Esophagus squamous epithelium (tissue), 5 donors: ENCODE results near the gene PIP5KL1. TPM values are rescaled to one million over a fixed set of nuclear protein-coding genes. Genes with fewer than 3 reads are reported as not detected.

Source experiments
- DNase-seq: peaks from one replicate; lab custom pipeline; 2025; lab: John Stamatoyannopoulos, UW
- H3K27ac ChIP-seq, 4 donors: fragments of 200-600 bp; sonication (generic); one replicate each; pipeline ENCODE4 v1.5.1; 2016 to 2019; ENCODE audit warnings: mild to moderate bottlenecking in 1 of 4
- H3K27me3 ChIP-seq, 4 donors: fragments of 200-600 bp; sonication (generic); 1 replicate in 3 of 4; 2 replicates in 1 of 4; pipeline versions ENCODE4 v1.5.1 to v1.6.0; 2017 to 2021; ENCODE audit warnings: antibody characterized with exemption in 1 of 4
- H3K36me3 ChIP-seq, 3 donors: fragments of 200-600 bp; sonication (generic); one replicate each; pipeline ENCODE4 v1.5.1; 2016 to 2019
- H3K4me1 ChIP-seq, 3 donors: fragments of 200-600 bp; sonication (generic); one replicate each; pipeline ENCODE4 v1.5.1; 2017 to 2019
- H3K4me3 ChIP-seq, 4 donors: fragments of 200-600 bp; sonication (generic); 1 replicate in 3 of 4; 2 replicates in 1 of 4; pipeline ENCODE4 v1.5.1; 2016 to 2019; ENCODE audit warnings: mild to moderate bottlenecking in 2 of 4, moderate library complexity in 1 of 4
- H3K9me3 ChIP-seq, 3 donors: fragments of 200-600 bp; sonication (generic); one replicate each; pipeline ENCODE4 v1.5.1; 2016 to 2019
- CTCF ChIP-seq, 6 experiments: fragments of 450-650 bp in 4 of 6; fragments of 200-600 bp in 2 of 6; sonication (generic) in 2 of 6; IDR thresholded peaks; one replicate each; pipeline ENCODE4 v1.5.1; 2016 to 2019; ENCODE audit warnings: antibody characterized with exemption in 6 of 6, mild to moderate bottlenecking in 4 of 6, moderate library complexity in 4 of 6
- POLR2A ChIP-seq, 4 donors: fragments of 450-650 bp; IDR thresholded peaks; one replicate each; pipeline ENCODE4 v1.6.1; 2017; ENCODE audit warnings: antibody characterized with exemption in 4 of 4, mild to moderate bottlenecking in 4 of 4, moderate library complexity in 3 of 4
- WGBS, 2 donors: methylation state at CpG; one replicate each; pipeline ENCODE4 v1.1.5; 2018; 5-methylcytosine and 5-hydroxymethylcytosine counted together
- intact Hi-C: fragments of 100-400 bp; cut with DNase I; formaldehyde crosslinking; loops from one replicate; pipeline ENCODE4 v1.15.0; 2022
- total RNA-seq, 4 donors: library from RNA; depleted of rRNA; stranded (reverse); fragments of >200 nt; gene quantifications; one replicate each; pipeline ENCODE4 v1.1.0, GENCODE V29; 2016
- donor health status: DM: yes; HTN: yes; CAD: no.

PIP5KL1 gene
- total RNA-seq, 4 donors from 2014 or later = 3.1 to 4.6 (median 3.6) TPM; not detected in 1

GRCh38 chr9:127966416-127967150 lies 36.0 kb upstream of the PIP5KL1 start:
- peaks cover 88 to 100% (median 100%) of the 10 kb centered on the region in 3 donors for H3K4me1 ChIP-seq
- H3K36me3 ChIP-seq = peaks cover 0 to 3% (median 0%) of the 10 kb centered on the region in 3 donors
- H3K27ac ChIP-seq = peak overlapping the region; percentile 94 to 99 (median 96)
- WGBS, 2 donors = 35% methylated on average over 5 of the region's 8 CpGs
- DNase-seq = no peak
- H3K4me3 ChIP-seq = no peak overlapping the region
- intact Hi-C loops = no loop called here
- no peak for TF ChIP-seq POLR2A (IDR thresholded peaks at IDR 0.05)
- TF ChIP-seq CTCF (IDR thresholded peaks at IDR 0.05) = no peak
- no peaks in the 10 kb centered on the region for H3K27me3 ChIP-seq
- H3K9me3 ChIP-seq = no peaks in the 10 kb centered on the region

DNA sequence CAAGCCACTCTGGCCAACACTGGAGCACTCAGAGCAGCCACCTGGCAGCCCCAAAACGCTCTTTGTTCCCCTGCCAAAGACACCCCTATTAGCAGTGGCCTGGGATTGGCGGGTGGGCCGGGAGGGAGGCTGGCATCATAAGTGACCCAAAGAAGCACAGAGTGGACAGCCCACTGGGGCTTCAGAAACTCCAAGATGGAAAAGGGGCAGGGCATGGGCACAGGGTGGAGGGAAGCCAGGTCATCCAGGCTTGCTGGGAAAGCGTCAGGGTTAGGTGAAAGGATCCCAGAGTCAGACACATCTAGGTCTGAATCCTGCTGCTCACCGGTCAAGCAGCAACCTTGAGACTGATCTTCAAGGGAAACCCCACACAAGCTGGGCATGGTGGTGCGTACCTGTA lies 35.4 kb upstream of the PIP5KL1 start:
- peak overlapping the region in 3 of 4 donors; percentile 0 to 38 (median 6) for H3K4me3 ChIP-seq
- H3K4me1 ChIP-seq = peaks cover 88 to 100% (median 99%) of the 10 kb centered on the region in 3 donors
- H3K9me3 ChIP-seq = no peaks in the 10 kb centered on the region
- DNase-seq = no peak
- 29 to 30% methylated on average over 3 of the region's 6 CpGs for WGBS, 2 donors
- no peaks in the 10 kb centered on the region for H3K27me3 ChIP-seq
- intact Hi-C loops = no loop called here
- TF ChIP-seq CTCF (IDR thresholded peaks at IDR 0.05) (no peak), POLR2A (IDR thresholded peaks at IDR 0.05) (no peak)
- peaks cover 0 to 5% (median 0%) of the 10 kb centered on the region in 3 donors for H3K36me3 ChIP-seq
- peak overlapping the region; percentile 94 to 99 (median 96) for H3K27ac ChIP-seq

- no peaks in the 10 kb centered on the region for H3K9me3 ChIP-seq
- peaks cover 74 to 100% (median 90%) of the 10 kb centered on the region in 3 donors for H3K4me1 ChIP-seq
- H3K36me3 ChIP-seq = peaks cover 0 to 5% (median 0%) of the 10 kb centered on the region in 3 donors
- intact Hi-C loops = no loop called here
- 37 to 42% methylated on average over 9 to 16 of the region's 19 CpGs for WGBS, 2 donors
- H3K27me3 ChIP-seq = no peaks in the 10 kb centered on the region
- no peak for DNase-seq
- TF ChIP-seq CTCF (IDR thresholded peaks at IDR 0.05) = no peak
- TF ChIP-seq POLR2A (IDR thresholded peaks at IDR 0.05) = no peak
- peak overlapping the region; percentile 94 to 99 (median 96) for H3K27ac ChIP-seq
- peak overlapping the region in 1 of 4 donors; percentile 35 for H3K4me3 ChIP-seq
Observed at GRCh38 chr9:127963359-127964064, 32.9 kb upstream of the PIP5KL1 start.

DNA sequence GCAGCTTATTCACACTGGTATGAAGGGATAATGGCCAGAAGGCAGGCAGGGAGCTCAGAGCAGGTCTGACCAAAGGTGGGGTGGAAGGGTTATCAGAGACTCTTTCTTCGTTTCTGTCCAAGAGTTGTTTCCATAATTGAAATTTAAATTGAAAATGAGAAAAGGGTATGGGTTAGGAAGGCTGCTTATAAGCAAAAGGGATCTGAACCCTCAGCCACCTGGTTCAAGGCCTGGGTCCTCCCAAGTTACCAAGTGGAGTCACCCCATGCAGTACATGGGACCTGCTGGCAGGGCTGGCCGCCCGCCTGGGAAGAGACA lies 32.4 kb upstream of the PIP5KL1 start:
- intact Hi-C loops = no loop called here
- peaks cover 0 to 5% (median 0%) of the 10 kb centered on the region in 3 donors for H3K36me3 ChIP-seq
- H3K27ac ChIP-seq = peak overlapping the region; percentile 94 to 99 (median 96)
- H3K4me1 ChIP-seq = peaks cover 70 to 100% (median 85%) of the 10 kb centered on the region in 3 donors
- H3K4me3 ChIP-seq = peak overlapping the region in 1 of 4 donors; percentile 35
- H3K9me3 ChIP-seq = no peaks in the 10 kb centered on the region
- no peaks in the 10 kb centered on the region for H3K27me3 ChIP-seq
- TF ChIP-seq CTCF (IDR thresholded peaks at IDR 0.05) (no peak), POLR2A (IDR thresholded peaks at IDR 0.05) (no peak)
- WGBS, 2 donors = 45 to 67% methylated on average over 1 to 3 of the region's 3 CpGs
- DNase-seq = no peak

DNA sequence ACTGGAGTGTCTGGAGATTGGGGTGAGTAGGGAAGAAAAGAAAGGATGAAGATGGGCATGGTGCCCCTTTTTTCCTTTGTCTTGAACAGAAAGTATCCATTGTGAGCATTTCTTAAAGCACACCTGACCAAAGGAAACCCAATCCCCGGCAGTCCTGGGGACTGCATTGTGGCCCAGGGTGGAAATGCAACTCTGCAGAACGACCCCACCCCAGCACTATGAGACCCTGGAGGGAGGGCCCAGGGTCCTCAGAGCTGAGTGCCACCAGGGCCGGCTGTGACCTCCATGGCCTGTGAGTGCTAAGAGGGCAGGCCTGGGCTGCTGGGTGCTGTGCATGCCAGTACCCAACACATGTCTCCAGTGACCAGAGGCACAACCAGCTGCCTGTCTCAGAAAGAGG lies 31.7 kb upstream of the PIP5KL1 start:
- WGBS, 2 donors = 49 to 77% methylated on average over 2 to 3 of the region's 3 CpGs
- H3K4me3 ChIP-seq = no peak overlapping the region
- intact Hi-C loops = no loop called here
- no peak for TF ChIP-seq CTCF (IDR thresholded peaks at IDR 0.05)
- no peak for TF ChIP-seq POLR2A (IDR thresholded peaks at IDR 0.05)
- H3K27me3 ChIP-seq = no peaks in the 10 kb centered on the region
- H3K9me3 ChIP-seq = no peaks in the 10 kb centered on the region
- H3K36me3 ChIP-seq = peaks cover 0 to 5% (median 0%) of the 10 kb centered on the region in 3 donors
- peaks cover 63 to 100% (median 78%) of the 10 kb centered on the region in 3 donors for H3K4me1 ChIP-seq
- no peak for DNase-seq
- peak overlapping the region; percentile 88 to 99 (median 96) for H3K27ac ChIP-seq
